Spleen (tissue), 11 donors: ENCODE data around the gene PLXND1. TPM values are rescaled to one million over a fixed set of nuclear protein-coding genes. Genes with fewer than 3 reads are reported as not detected.
"Not testable (repeated sequence)": the region's sequence is repeated elsewhere in the genome, so short reads cannot be mapped to it uniquely, and the experiment has no call there.

Experiments used
- DNase-seq: peaks from one replicate; pipeline ENCODE4 v3.0.0-alpha.2; 2020
- H3K27ac ChIP-seq, 8 donors: fragments of 200-600 bp; sonication (generic) in 7 of 8; 1 replicate in 4 of 8; 2 replicates in 4 of 8; pipeline versions ENCODE4 v1.5.0 to v1.8.0; 2016 to 2021; ENCODE audit warnings: inconsistent platforms in 4 of 8, mild to moderate bottlenecking in 4 of 8, moderate library complexity in 1 of 8
- H3K27me3 ChIP-seq, 7 donors: fragments of 200-600 bp; sonication (generic) in 6 of 7; replicated peaks in 1 of 7; 1 replicate in 4 of 7; 2 replicates in 3 of 7; pipeline versions ENCODE4 v1.5.0 to v1.8.0; 2016 to 2021; ENCODE audit warnings: inconsistent platforms in 3 of 7, mild to moderate bottlenecking in 1 of 7
- H3K36me3 ChIP-seq, 6 donors: fragments of 200-600 bp; sonication (generic) in 5 of 6; 1 replicate in 4 of 6; 2 replicates in 2 of 6; pipeline versions ENCODE4 v1.5.0 to v1.8.0; 2016 to 2021; ENCODE audit warnings: inconsistent platforms in 2 of 6
- H3K4me1 ChIP-seq, 6 donors: fragments of 200-600 bp; sonication (generic) in 5 of 6; 1 replicate in 3 of 6; 2 replicates in 3 of 6; pipeline versions ENCODE4 v1.5.0 to v1.8.0; 2016 to 2021; ENCODE audit warnings: inconsistent platforms in 3 of 6
- H3K4me3 ChIP-seq, 8 donors: fragments of 200-600 bp; sonication (generic) in 7 of 8; 1 replicate in 4 of 8; 2 replicates in 4 of 8; pipeline versions ENCODE4 v1.5.0 to v1.8.0; 2016 to 2021; ENCODE audit warnings: inconsistent platforms in 4 of 8, mild to moderate bottlenecking in 4 of 8, moderate library complexity in 2 of 8
- H3K9me3 ChIP-seq, 8 donors: fragments of 200-600 bp; sonication (generic) in 7 of 8; 1 replicate in 4 of 8; 2 replicates in 4 of 8; pipeline versions ENCODE4 v1.5.0 to v1.8.0; 2016 to 2021; ENCODE audit warnings: inconsistent platforms in 4 of 8
- CTCF ChIP-seq, 11 experiments: fragments of 200-600 bp in 7 of 11; fragments of 450-650 bp in 4 of 11; sonication (generic) in 4 of 11; IDR thresholded peaks in 8 of 11; conservative IDR thresholded peaks in 3 of 11; 1 replicate in 7 of 11; 2 replicates in 4 of 11; pipeline versions ENCODE4 v1.4.0 to v1.8.0; 2016 to 2021; ENCODE audit warnings: antibody characterized with exemption in 11 of 11, inconsistent platforms in 4 of 11, mild to moderate bottlenecking in 1 of 11
- POLR2A ChIP-seq, 3 donors: fragments of 450-650 bp; IDR thresholded peaks; one replicate each; pipeline ENCODE4 v1.5.1; 2017; ENCODE audit warnings: antibody characterized with exemption in 3 of 3, mild to moderate bottlenecking in 1 of 3
- POLR2AphosphoS5 ChIP-seq, 3 donors: sonication (generic); formaldehyde crosslinking; IDR thresholded peaks; one replicate each; pipeline ENCODE4 v1.5.1; 2017; ENCODE audit warnings: antibody characterized with exemption in 3 of 3
- WGBS, 5 donors: extraction: QIAGEN DNeasy Blood & Tissue Kit in 3 of 5; methylation state at CpG; one replicate each; pipeline versions ENCODE4 v1.1.5 to v1.1.7; 2013 to 2018; 5-methylcytosine and 5-hydroxymethylcytosine counted together
- intact Hi-C: fragments of 100-400 bp; cut with DNase I; formaldehyde crosslinking; loops from one replicate; pipeline ENCODE4 v1.15.0; 2023; ENCODE audit warnings: low total_unique reads
- polyA plus RNA-seq, 3 donors: library from polyadenylated mRNA; stranded (reverse); fragments of 200-250 nt; gene quantifications; one replicate each; pipeline ENCODE4 v1.2.1, GENCODE V29; 2013
- total RNA-seq, 7 donors: library from RNA; depleted of rRNA in 3 of 7; stranded (reverse); fragments of >200 nt in 3 of 7; fragmentation: NEBNext Ultra II Directional in 4 of 7; extraction: Animal tissue kit (Norgen Biotek cat#: 25700) in 4 of 7; gene quantifications; one replicate each; pipeline versions ENCODE4 v1.1.0 to v1.2.1, GENCODE V29; 2016 to 2021
- donor health status: healthy with polysubstance abuse.
- donor health status: DM: no; HTN: no; CAD: no; lungs with moderate emphysema.
- donor health status: DM: no; HTN: no; CAD: no.
- donor health status: Bipolar disorder and iron deficiency.
- donor health status: healthy.
- donor health status: DM: no; HTN: no; CAD: no.
- donor health status: DM: yes; HTN: yes; CAD: no.

The PLXND1 gene
- total and polyA plus RNA-seq, 10 donors = 44.4 to 238 (median 164) TPM

- WGBS, 5 donors = 60 to 73% (median 64%) methylated on average over 12 to 16 of the region's 16 CpGs
Observed at GRCh38 chr3:129612534-129613366, 6.3 kb upstream of the PLXND1 start.

GRCh38 chr3:129611812-129612533 is 5.5 kb upstream of the PLXND1 start:
- DNase-seq = no peak
- intact Hi-C loops = no loop called here
- Histone ChIP-seq H3K27ac (peak overlapping the region in 3 of 8 donors; percentile 2 to 53 (median 6)), H3K4me1 (peaks cover 32 to 89% (median 65%) of the 10 kb centered on the region in 6 donors), H3K4me3 (no peak overlapping the region), H3K36me3 (no peaks in the 10 kb centered on the region), H3K9me3 (no peaks in the 10 kb centered on the region), H3K27me3 (peaks cover 0 to 30% (median 0%) of the 10 kb centered on the region in 7 donors)
- no peak for TF ChIP-seq CTCF (IDR thresholded peaks at IDR 0.05 in 8 of 11, conservative IDR thresholded peaks at IDR 0.05 in 3 of 11)
- peak in 1 of 3 donors; percentile 36 for TF ChIP-seq POLR2AphosphoS5 (IDR thresholded peaks at IDR 0.05)
- no peak for TF ChIP-seq POLR2A (IDR thresholded peaks at IDR 0.05)
- WGBS, 5 donors = 51 to 78% (median 57%) methylated on average over 6 to 25 of the region's 25 CpGs

More at GRCh38 chr3:129612534-129613366, 6.3 kb upstream of the PLXND1 start:
- no peaks in the 10 kb centered on the region for H3K9me3 ChIP-seq
- no peaks in the 10 kb centered on the region for H3K36me3 ChIP-seq
- DNase-seq = no peak
- TF ChIP-seq POLR2A (IDR thresholded peaks at IDR 0.05) (no peak), POLR2AphosphoS5 (IDR thresholded peaks at IDR 0.05) (no peak)
- no peak overlapping the region for H3K4me3 ChIP-seq
- H3K27ac ChIP-seq = peak overlapping the region in 2 of 8 donors; percentile 6 to 53
- peaks cover 32 to 89% (median 61%) of the 10 kb centered on the region in 6 donors for H3K4me1 ChIP-seq
- intact Hi-C loops = no loop called here
- H3K27me3 ChIP-seq = peaks cover 0 to 22% (median 0%) of the 10 kb centered on the region in 7 donors

GRCh38 chr3:129611446-129611800 is 4.9 kb upstream of the PLXND1 start:
- no peak overlapping the region for H3K4me3 ChIP-seq
- no peak for DNase-seq
- H3K9me3 ChIP-seq = no peaks in the 10 kb centered on the region
- H3K27ac ChIP-seq = peak overlapping the region in 2 of 8 donors; percentile 2 to 53
- H3K4me1 ChIP-seq = peaks cover 31 to 85% (median 63%) of the 10 kb centered on the region in 6 donors
- WGBS, 5 donors = 78 to 83% (median 81%) methylated on average over 9 of the region's 9 CpGs; no CpG with 5 or more reads in 1 of the 5 donors
- no peaks in the 10 kb centered on the region for H3K36me3 ChIP-seq
- TF ChIP-seq CTCF (IDR thresholded peaks at IDR 0.05 in 8 of 11, conservative IDR thresholded peaks at IDR 0.05 in 3 of 11) = no peak
- no peak for TF ChIP-seq POLR2AphosphoS5 (IDR thresholded peaks at IDR 0.05)
- TF ChIP-seq POLR2A (IDR thresholded peaks at IDR 0.05) = no peak
- peaks cover 0 to 32% (median 0%) of the 10 kb centered on the region in 7 donors for H3K27me3 ChIP-seq
- intact Hi-C loops = no loop called here

- H3K27ac ChIP-seq, H3K9me3 ChIP-seq, H3K36me3 ChIP-seq, H3K4me3 ChIP-seq, intact Hi-C loops, DNase-seq: not testable (repeated sequence)
- Histone ChIP-seq H3K27me3 (peaks cover 0 to 37% (median 4%) of the 10 kb centered on the region in 7 donors), H3K4me1 (peaks cover 26 to 85% (median 62%) of the 10 kb centered on the region in 6 donors)
- 79 to 95% (median 93%) methylated on average over 9 to 11 of the region's 11 CpGs for WGBS, 5 donors
Observed at GRCh38 chr3:129610794-129611445, 4.4 kb upstream of the PLXND1 start.
